Keratinocyte (primary cell): ENCODE results near the gene FTO. TPM values are rescaled to one million over a fixed set of nuclear protein-coding genes. Genes with fewer than 3 reads are reported as not detected.

Experiments used
- DNase-seq: peaks from one replicate; pipeline ENCODE4 v3.0.0-alpha.2; 2011; ENCODE audit warnings: low read depth, missing footprints, low spot score
- FAIRE-seq: peaks from 2 replicates; lab custom pipeline; 2011; peaks lifted over from hg19 to GRCh38; lab: Jason Lieb, UNC
- H2AFZ ChIP-seq: 2 replicates; pipeline ENCODE4 v1.6.0; 2012; ENCODE audit warnings: low read length, control low read depth, inconsistent platforms; ENCODE audit not compliant: control insufficient read depth
- H3K27ac ChIP-seq: 2 replicates; pipeline ENCODE4 v1.5.1; 2011; ENCODE audit warnings: low read length; ENCODE audit not compliant: control insufficient read depth, insufficient read depth
- H3K27me3 ChIP-seq: 3 replicates; pipeline ENCODE4 v1.6.0; 2011; ENCODE audit warnings: low read length; ENCODE audit not compliant: control insufficient read depth, insufficient read depth; ENCODE audit errors: extremely low read depth
- H3K36me3 ChIP-seq, 2 experiments: 2 replicates in 1 of 2; 3 replicates in 1 of 2; pipeline ENCODE4 v1.5.1; 2011; ENCODE audit warnings: low read length in 2 of 2, mild to moderate bottlenecking in 1 of 2; ENCODE audit not compliant: control insufficient read depth in 2 of 2, insufficient read depth in 2 of 2; ENCODE audit errors: extremely low read depth in 1 of 2
- H3K4me1 ChIP-seq: 3 replicates; pipeline ENCODE4 v1.5.1; 2011; ENCODE audit warnings: low read length; ENCODE audit not compliant: control insufficient read depth, insufficient read depth; ENCODE audit errors: extremely low read depth
- H3K4me2 ChIP-seq: 3 replicates; pipeline ENCODE4 v1.6.0; 2011; ENCODE audit warnings: low read depth, low read length; ENCODE audit not compliant: control insufficient read depth, insufficient read depth; ENCODE audit errors: extremely low read depth
- H3K4me3 ChIP-seq, 3 experiments: fragments of 200-600 bp in 1 of 3; sonication (generic) in 1 of 3; 2 replicates in 2 of 3; 3 replicates in 1 of 3; pipeline ENCODE4 v1.5.1; 2011 to 2016; ENCODE audit warnings: low read length in 3 of 3, mild to moderate bottlenecking in 3 of 3, control low read depth in 2 of 3, inconsistent platforms in 1 of 3, low read depth in 1 of 3, mixed read lengths in 1 of 3, mixed run types in 1 of 3, moderate library complexity in 1 of 3; ENCODE audit not compliant: control insufficient read depth in 2 of 3, insufficient read depth in 2 of 3; ENCODE audit errors: extremely low read depth in 1 of 3
- H3K79me2 ChIP-seq: 2 replicates; pipeline ENCODE4 v1.6.0; 2012; ENCODE audit warnings: low read length; ENCODE audit not compliant: control insufficient read depth, insufficient read depth
- H3K9ac ChIP-seq: 3 replicates; pipeline ENCODE4 v1.6.0; 2011; ENCODE audit warnings: low read length; ENCODE audit not compliant: control insufficient read depth, insufficient read depth; ENCODE audit errors: extremely low read depth
- H3K9me1 ChIP-seq: 3 replicates; pipeline ENCODE4 v1.6.0; 2011; ENCODE audit warnings: low read length; ENCODE audit not compliant: control insufficient read depth, insufficient read depth; ENCODE audit errors: extremely low read depth
- H3K9me3 ChIP-seq: 2 replicates; pipeline ENCODE4 v1.5.1; 2012; ENCODE audit warnings: low read depth, low read length; ENCODE audit not compliant: control insufficient read depth
- H4K20me1 ChIP-seq: 3 replicates; pipeline ENCODE4 v1.6.0; 2011; ENCODE audit warnings: low read length; ENCODE audit not compliant: control insufficient read depth, insufficient read depth; ENCODE audit errors: extremely low read depth
- EZH2 ChIP-seq: IDR thresholded peaks from one replicate; pipeline ENCODE4 v1.6.1; 2012; ENCODE audit warnings: inconsistent platforms, mild to moderate bottlenecking, low read length, moderate library complexity
- dilution Hi-C: fragments of 300-500 bp; cut with MboI; formaldehyde crosslinking; loops from one replicate; pipeline ENCODE4 v1.7.0; 2020; ENCODE audit warnings: low sequenced_read_pairs; ENCODE audit not compliant: extremely low pct_ligation_motif_present
- polyA plus RNA-seq, 5 experiments: library from polyadenylated mRNA; depleted of rRNA in 3 of 5; stranded (reverse) in 3 of 5; stranded (forward) in 1 of 5; unstranded in 1 of 5; fragments of >200 nt; gene quantifications; 1 replicate in 1 of 5; 2 replicates in 3 of 5; 3 replicates in 1 of 5; pipeline versions ENCODE4 v1.2.1 to v1.2.3, GENCODE V29; 2011 to 2012; ENCODE audit warnings: missing spikeins in 2 of 5, low read depth in 1 of 5, low replicate concordance in 1 of 5
- TF ChIP-seq, protein P1 (sequence below), 3 experiments: IDR thresholded peaks in 1 of 3; conservative IDR thresholded peaks in 1 of 3; optimal IDR thresholded peaks in 1 of 3; 2 replicates in 2 of 3; 3 replicates in 1 of 3; pipeline versions ENCODE3 to v1.5.1; 2011; ENCODE audit warnings: low read length in 3 of 3, mild to moderate bottlenecking in 3 of 3, moderate library complexity in 2 of 3, control low read depth in 1 of 3, inconsistent platforms in 1 of 3; ENCODE audit not compliant: insufficient read depth in 2 of 3; ENCODE audit errors: extremely low read depth in 1 of 3

The FTO gene
- polyA plus RNA-seq, 1 donor (not counting 4 experiments of a cell fraction or from before 2014, with no cell fraction given): 56.4 TPM

DNA sequence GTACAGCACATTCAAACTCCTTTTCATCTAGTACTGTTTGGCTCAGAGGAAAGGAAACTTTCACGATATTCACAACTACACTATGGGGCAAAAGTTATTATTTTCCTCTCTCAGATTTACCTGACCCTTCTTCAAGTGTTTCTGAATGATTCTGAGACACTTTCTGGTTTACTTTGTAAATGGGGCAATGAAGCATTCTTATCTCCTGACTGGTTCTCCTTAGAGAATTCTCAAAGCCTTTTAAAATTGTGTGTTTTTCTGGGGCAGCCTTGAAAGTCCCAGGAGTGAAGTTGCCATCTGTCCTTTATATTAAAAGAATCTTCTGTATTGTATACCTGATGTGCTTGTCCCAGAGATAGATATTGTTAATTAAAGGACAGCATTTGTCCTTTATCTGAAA, 264.9 kb downstream of the FTO start:
- Histone ChIP-seq H3K4me2 (no peak overlapping the region), H3K4me3 (no peak overlapping the region), H2AFZ (no peak overlapping the region), H3K79me2 (no peaks in the 10 kb centered on the region), H3K27me3 (no peaks in the 10 kb centered on the region), H3K36me3 (no peaks in the 10 kb centered on the region), H3K9ac (no peak overlapping the region), H3K4me1 (peaks cover 5% of the 10 kb centered on the region), H4K20me1 (no peaks in the 10 kb centered on the region), H3K9me1 (no peaks in the 10 kb centered on the region), H3K27ac (no peak overlapping the region), H3K9me3 (no peaks in the 10 kb centered on the region)
- TF ChIP-seq EZH2: no peak
- TF ChIP-seq, protein P1, sequence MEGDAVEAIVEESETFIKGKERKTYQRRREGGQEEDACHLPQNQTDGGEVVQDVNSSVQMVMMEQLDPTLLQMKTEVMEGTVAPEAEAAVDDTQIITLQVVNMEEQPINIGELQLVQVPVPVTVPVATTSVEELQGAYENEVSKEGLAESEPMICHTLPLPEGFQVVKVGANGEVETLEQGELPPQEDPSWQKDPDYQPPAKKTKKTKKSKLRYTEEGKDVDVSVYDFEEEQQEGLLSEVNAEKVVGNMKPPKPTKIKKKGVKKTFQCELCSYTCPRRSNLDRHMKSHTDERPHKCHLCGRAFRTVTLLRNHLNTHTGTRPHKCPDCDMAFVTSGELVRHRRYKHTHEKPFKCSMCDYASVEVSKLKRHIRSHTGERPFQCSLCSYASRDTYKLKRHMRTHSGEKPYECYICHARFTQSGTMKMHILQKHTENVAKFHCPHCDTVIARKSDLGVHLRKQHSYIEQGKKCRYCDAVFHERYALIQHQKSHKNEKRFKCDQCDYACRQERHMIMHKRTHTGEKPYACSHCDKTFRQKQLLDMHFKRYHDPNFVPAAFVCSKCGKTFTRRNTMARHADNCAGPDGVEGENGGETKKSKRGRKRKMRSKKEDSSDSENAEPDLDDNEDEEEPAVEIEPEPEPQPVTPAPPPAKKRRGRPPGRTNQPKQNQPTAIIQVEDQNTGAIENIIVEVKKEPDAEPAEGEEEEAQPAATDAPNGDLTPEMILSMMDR (optimal IDR thresholded peaks at IDR 0.05 in 1 of 3, IDR thresholded peaks at IDR 0.05 in 1 of 3, conservative IDR thresholded peaks at IDR 0.05 in 1 of 3; ENCODE audit: extremely low read depth in 1 of 3, insufficient read depth in 2 of 3, low read length in 3 of 3): no peak
- dilution Hi-C loops: no loop called here
- DNase-seq (no peak), FAIRE-seq (peak; percentile 17)

DNA sequence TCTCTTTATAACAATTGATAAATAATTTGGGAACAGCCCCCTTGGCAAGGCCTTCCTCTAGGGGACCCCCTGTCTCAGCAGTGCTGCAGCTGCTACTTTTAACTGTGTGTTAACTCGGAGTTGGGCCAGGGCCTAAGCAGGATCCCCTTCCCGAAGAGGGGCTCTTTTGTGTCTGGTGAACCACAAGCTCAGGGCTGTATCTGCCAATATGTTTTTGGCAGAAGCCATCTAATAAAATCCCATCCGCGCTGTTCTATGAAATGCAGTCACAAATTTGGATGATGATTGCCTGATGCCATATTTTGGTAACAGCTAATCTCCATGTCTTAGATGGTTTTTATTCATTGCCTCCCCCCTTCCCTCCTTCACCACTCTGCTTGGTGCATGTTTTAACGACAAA, 267.7 kb downstream of the FTO start:
- Histone ChIP-seq H3K79me2 (no peaks in the 10 kb centered on the region), H3K27ac (no peak overlapping the region), H3K4me3 (no peak overlapping the region), H3K4me2 (no peak overlapping the region), H4K20me1 (no peaks in the 10 kb centered on the region), H3K9me1 (no peaks in the 10 kb centered on the region), H3K36me3 (no peaks in the 10 kb centered on the region), H3K4me1 (peaks cover 5% of the 10 kb centered on the region), H3K9ac (no peak overlapping the region), H3K27me3 (no peaks in the 10 kb centered on the region), H2AFZ (no peak overlapping the region), H3K9me3 (no peaks in the 10 kb centered on the region)
- DNase-seq (no peak), FAIRE-seq (no peak)
- dilution Hi-C loops: no loop called here
- no peak for TF ChIP-seq EZH2
- TF ChIP-seq, protein P1 (optimal IDR thresholded peaks at IDR 0.05 in 1 of 3, IDR thresholded peaks at IDR 0.05 in 1 of 3, conservative IDR thresholded peaks at IDR 0.05 in 1 of 3; ENCODE audit: extremely low read depth in 1 of 3, insufficient read depth in 2 of 3, low read length in 3 of 3): no peak
